Parathyroid adenoma (tissue), 2 donors: ENCODE data around the gene ADARB2.
"Not testable (repeated sequence)": the region's sequence is repeated elsewhere in the genome, so short reads cannot be mapped to it uniquely, and the experiment has no call there.

Experiments
- H2AFZ ChIP-seq: fragments of 300-600 bp; sonication (generic); one replicate; pipeline ENCODE4 v1.7.0; 2017; ENCODE audit warnings: antibody characterized with exemption, mild to moderate bottlenecking
- H3K27ac ChIP-seq: fragments of 300-600 bp; sonication (generic); one replicate; pipeline ENCODE4 v1.7.0; 2017
- H3K27me3 ChIP-seq: fragments of 300-600 bp; sonication (generic); one replicate; pipeline ENCODE4 v1.7.0; 2017; ENCODE audit warnings: low read length; ENCODE audit not compliant: control insufficient read depth, insufficient read depth
- H3K36me3 ChIP-seq: fragments of 300-600 bp; sonication (generic); one replicate; pipeline ENCODE4 v1.7.0; 2017; ENCODE audit warnings: low read length; ENCODE audit not compliant: control insufficient read depth, insufficient read depth
- H3K4me1 ChIP-seq: fragments of 300-600 bp; sonication (generic); one replicate; pipeline ENCODE4 v1.7.0; 2017; ENCODE audit warnings: control low read depth
- H3K4me2 ChIP-seq: fragments of 300-600 bp; sonication (generic); one replicate; pipeline ENCODE4 v1.7.0; 2017; ENCODE audit warnings: low read length
- H3K4me3 ChIP-seq: fragments of 300-600 bp; sonication (generic); one replicate; pipeline ENCODE4 v1.7.0; 2017; ENCODE audit warnings: low read depth, low read length
- H3K79me2 ChIP-seq: fragments of 300-600 bp; sonication (generic); one replicate; pipeline ENCODE4 v1.7.0; 2017; ENCODE audit warnings: control low read depth
- H3K9ac ChIP-seq: fragments of 300-600 bp; sonication (generic); one replicate; pipeline ENCODE4 v1.7.0; 2017; ENCODE audit warnings: mild to moderate bottlenecking
- H3K9me3 ChIP-seq: fragments of 300-600 bp; sonication (generic); one replicate; pipeline ENCODE4 v1.7.0; 2017; ENCODE audit warnings: low read length; ENCODE audit not compliant: control insufficient read depth
- TF ChIP-seq, protein P1 (sequence below): fragments of 300-600 bp; sonication (generic); IDR thresholded peaks from one replicate; pipeline ENCODE4 v1.7.0; 2017; ENCODE audit warnings: antibody characterized with exemption, mild to moderate bottlenecking
- donor health status: primary hyperparathyroidism.

ADARB2 gene

DNA sequence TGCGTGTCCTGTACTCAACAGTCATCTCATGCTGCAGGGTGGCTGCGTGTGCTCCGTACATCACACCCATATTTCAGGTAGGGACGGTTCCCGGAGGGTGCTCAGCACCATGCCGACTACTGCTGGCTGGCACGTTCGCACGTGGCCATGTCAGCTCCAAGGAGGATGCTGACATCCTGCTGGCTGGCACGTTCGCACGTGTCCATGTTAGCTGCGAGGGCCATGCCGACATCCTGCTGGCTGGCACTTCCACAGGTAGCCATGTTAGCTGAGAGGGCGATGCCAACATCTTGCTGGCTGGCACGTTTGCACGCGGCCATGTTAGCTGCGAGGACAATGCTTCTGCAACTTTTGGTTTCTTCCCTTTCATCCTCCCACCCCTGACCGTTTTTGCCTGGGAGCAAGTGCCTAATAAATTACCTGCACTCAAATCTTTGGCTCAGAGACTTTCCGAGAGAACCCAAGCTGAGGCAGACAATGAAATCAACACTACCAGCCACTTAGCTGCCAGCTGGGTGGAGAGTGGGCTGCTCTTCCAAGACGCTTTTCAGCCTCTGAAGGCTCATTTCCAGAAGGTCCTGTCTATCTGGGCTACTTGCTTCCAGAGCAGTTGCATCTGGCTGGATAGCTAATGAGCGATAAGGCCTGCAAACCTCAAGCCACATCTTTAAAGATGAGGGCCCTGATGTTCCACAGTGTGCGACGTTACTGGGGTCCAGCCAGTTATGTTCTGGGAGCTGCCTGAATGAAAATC is 576.6 kb downstream of the ADARB2 start:
- no peaks in the 10 kb centered on the region for H3K27me3 ChIP-seq
- no peak overlapping the region for H3K4me2 ChIP-seq
- no peak overlapping the region for H3K4me3 ChIP-seq
- no peaks in the 10 kb centered on the region for H3K9me3 ChIP-seq
- TF ChIP-seq, protein P1, sequence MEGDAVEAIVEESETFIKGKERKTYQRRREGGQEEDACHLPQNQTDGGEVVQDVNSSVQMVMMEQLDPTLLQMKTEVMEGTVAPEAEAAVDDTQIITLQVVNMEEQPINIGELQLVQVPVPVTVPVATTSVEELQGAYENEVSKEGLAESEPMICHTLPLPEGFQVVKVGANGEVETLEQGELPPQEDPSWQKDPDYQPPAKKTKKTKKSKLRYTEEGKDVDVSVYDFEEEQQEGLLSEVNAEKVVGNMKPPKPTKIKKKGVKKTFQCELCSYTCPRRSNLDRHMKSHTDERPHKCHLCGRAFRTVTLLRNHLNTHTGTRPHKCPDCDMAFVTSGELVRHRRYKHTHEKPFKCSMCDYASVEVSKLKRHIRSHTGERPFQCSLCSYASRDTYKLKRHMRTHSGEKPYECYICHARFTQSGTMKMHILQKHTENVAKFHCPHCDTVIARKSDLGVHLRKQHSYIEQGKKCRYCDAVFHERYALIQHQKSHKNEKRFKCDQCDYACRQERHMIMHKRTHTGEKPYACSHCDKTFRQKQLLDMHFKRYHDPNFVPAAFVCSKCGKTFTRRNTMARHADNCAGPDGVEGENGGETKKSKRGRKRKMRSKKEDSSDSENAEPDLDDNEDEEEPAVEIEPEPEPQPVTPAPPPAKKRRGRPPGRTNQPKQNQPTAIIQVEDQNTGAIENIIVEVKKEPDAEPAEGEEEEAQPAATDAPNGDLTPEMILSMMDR: no peak
- no peak overlapping the region for H2AFZ ChIP-seq
- no peak overlapping the region for H3K9ac ChIP-seq
- H3K27ac ChIP-seq: no peak overlapping the region
- H3K4me1 ChIP-seq: no peaks in the 10 kb centered on the region
- H3K79me2 ChIP-seq: no peaks in the 10 kb centered on the region
- no peaks in the 10 kb centered on the region for H3K36me3 ChIP-seq

DNA sequence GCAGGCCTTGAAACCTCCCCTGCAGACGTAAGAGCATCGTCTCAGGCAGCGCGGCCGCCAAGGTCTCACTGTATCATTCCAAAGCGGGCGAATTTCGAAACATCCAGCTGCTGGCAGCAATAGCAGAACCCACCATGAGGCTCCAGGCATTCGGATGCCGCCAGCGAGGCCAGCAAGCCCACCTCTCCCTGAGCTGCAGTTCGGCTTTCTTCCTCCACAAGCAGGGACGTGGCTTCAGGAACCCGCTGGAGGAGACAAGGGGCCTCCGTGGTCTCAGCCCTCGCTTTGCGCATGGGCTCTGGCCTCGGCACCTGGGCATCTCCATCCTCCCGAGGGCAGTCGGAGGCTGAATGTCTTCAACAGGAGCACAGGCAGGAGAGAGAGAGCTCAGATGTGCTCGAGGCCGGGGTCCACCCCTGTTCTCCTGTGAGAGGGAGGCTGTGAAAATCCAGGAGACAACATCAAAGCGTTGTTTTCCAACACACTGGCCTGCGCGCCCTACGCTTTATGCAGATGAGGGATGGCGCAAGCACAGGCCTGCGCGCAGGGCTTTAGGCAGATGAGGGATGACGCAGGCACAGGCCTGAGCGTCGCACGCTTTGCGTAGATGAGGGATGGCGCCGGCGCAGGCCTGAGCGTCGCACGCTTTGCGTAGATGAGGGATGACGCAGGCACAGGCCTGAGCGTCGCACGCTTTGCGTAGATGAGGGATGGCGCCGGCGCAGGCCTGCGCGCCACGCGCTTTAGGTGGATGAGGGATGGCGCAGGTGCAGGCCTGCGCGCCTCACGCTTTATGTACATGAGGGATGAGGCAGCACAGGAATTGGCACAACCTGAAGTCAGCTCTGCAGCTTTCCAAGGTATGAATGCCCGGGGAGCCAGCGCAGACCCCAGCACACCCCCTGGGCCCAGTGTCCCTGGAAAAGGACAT is 577.9 kb downstream of the ADARB2 start:
- H3K4me2 ChIP-seq: no peak overlapping the region
- H3K4me3 ChIP-seq: no peak overlapping the region
- H3K4me1 ChIP-seq: no peaks in the 10 kb centered on the region
- H3K36me3 ChIP-seq: no peaks in the 10 kb centered on the region
- no peaks in the 10 kb centered on the region for H3K9me3 ChIP-seq
- TF ChIP-seq, protein P1: no peak
- no peaks in the 10 kb centered on the region for H3K79me2 ChIP-seq
- H3K27ac ChIP-seq: no peak overlapping the region
- H3K27me3 ChIP-seq: no peaks in the 10 kb centered on the region
- no peak overlapping the region for H3K9ac ChIP-seq
- H2AFZ ChIP-seq: no peak overlapping the region

DNA sequence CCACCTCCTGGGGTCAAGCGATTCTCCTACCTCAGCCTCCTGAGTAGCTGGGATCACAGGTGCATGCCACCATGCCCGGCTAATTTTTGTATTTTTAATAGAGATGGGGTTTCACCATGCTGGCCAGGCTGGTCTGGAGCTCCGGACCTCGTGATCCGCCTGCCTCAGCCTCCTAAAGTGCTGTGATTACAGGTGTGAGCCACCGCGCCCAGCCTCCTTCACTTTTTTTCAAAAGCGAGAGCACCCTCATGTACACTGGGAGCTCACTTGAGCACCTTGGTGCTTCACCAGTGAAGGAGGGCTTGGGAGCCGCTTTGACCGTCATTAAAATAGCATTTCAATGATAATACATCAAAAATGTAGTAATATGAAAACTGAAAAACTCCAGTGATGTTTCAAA is 578.8 kb downstream of the ADARB2 start:
- not testable (repeated sequence) for H3K27me3 ChIP-seq, H3K9ac ChIP-seq, H3K27ac ChIP-seq, H2AFZ ChIP-seq, H3K9me3 ChIP-seq, H3K79me2 ChIP-seq, H3K4me1 ChIP-seq, H3K36me3 ChIP-seq, H3K4me2 ChIP-seq, H3K4me3 ChIP-seq

DNA sequence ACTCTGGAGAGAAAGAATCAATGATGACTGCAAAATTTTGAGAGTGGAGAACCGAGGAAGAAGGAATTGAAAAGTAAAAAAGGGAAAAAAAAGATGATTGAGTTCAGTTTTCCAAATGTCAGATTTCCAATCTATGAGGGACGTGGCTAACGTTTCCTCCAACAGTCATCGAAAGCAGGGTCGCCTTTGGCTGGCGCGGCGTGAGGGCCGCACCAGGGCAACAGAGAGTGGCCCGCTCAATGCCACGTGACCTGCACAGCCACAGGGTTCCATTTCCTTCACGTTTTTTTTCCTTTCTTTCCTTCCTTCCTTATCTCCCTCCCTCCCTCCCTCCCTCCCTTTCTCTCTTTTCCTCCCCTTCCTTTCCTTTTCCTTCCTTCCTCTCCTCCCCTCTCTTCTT is 579.3 kb downstream of the ADARB2 start:
- Histone ChIP-seq H3K27me3 (no peaks in the 10 kb centered on the region), H3K9ac (no peak overlapping the region), H3K4me2 (no peak overlapping the region), H3K79me2 (no peaks in the 10 kb centered on the region), H3K4me1 (no peaks in the 10 kb centered on the region), H3K9me3 (no peaks in the 10 kb centered on the region), H3K27ac (no peak overlapping the region), H3K4me3 (no peak overlapping the region), H2AFZ (no peak overlapping the region), H3K36me3 (no peaks in the 10 kb centered on the region)
- TF ChIP-seq, protein P1: no peak

DNA sequence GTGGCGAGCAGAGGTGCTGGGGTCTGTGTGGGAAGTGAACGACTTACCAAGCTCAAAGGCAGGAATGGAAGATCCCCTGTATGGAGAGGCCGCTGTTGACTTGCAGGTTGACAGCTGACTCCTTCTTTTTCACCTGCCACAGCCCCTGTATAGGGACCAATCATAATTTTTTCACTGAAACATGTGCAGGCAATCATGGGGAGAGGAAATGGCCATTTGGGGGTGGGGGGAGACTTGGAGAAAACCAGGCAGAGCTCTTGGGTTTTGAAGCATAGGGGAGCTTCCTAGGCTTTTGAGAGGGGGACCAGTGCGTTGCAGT is 579.8 kb downstream of the ADARB2 start:
- H3K4me3 ChIP-seq: no peak overlapping the region
- no peaks in the 10 kb centered on the region for H3K79me2 ChIP-seq

More for the DNA sequence above, 579.8 kb downstream of the ADARB2 start:
- Histone ChIP-seq H3K27me3 (no peaks in the 10 kb centered on the region), H2AFZ (no peak overlapping the region), H3K4me1 (no peaks in the 10 kb centered on the region), H3K36me3 (no peaks in the 10 kb centered on the region), H3K9ac (no peak overlapping the region), H3K9me3 (no peaks in the 10 kb centered on the region), H3K27ac (no peak overlapping the region), H3K4me2 (no peak overlapping the region)
- TF ChIP-seq, protein P1: no peak
